Measurements from ENCODE around the gene HSF2.

The HSF2 gene

GRCh38 chr6:122400121-122400450 is 634 bp downstream of the HSF2 start:
- DNase-seq (ENCODE audit: low read depth), result no peak

GRCh38 chr6:122400462-122401089 is 1.1 kb downstream of the HSF2 start:
- DNase-seq (ENCODE audit: low read depth), result no peak

- DNase-seq (ENCODE audit: low read depth), result no peak
These were observed 1.7 kb downstream of the HSF2 start for GRCh38 chr6:122401104-122401503.

- DNase-seq (ENCODE audit: low read depth), result no peak
These were observed 5.0 kb downstream of the HSF2 start for GRCh38 chr6:122404444-122404843.

GRCh38 chr6:122405417-122405816 is 6.0 kb downstream of the HSF2 start:
- DNase-seq (ENCODE audit: low read depth), result no peak

GRCh38 chr6:122406187-122406586 is 6.7 kb downstream of the HSF2 start:
- DNase-seq (ENCODE audit: low read depth), result no peak

- no peak for DNase-seq (ENCODE audit: low read depth)
These were observed 8.3 kb downstream of the HSF2 start for GRCh38 chr6:122407712-122408111.

GRCh38 chr6:122408240-122408639 is 8.8 kb downstream of the HSF2 start:
- DNase-seq (ENCODE audit: low read depth), result no peak

GRCh38 chr6:122408702-122409458 is 9.4 kb downstream of the HSF2 start:
- no peak for DNase-seq (ENCODE audit: low read depth)

GRCh38 chr6:122412001-122412400 is 12.5 kb downstream of the HSF2 start:
- no peak for DNase-seq (ENCODE audit: low read depth)

GRCh38 chr6:122416825-122417224 is 17.4 kb downstream of the HSF2 start:
- DNase-seq (ENCODE audit: low read depth), result no peak

- DNase-seq (ENCODE audit: low read depth), result no peak
These were observed 22.6 kb downstream of the HSF2 start for GRCh38 chr6:122422003-122422402.

- no peak for DNase-seq (ENCODE audit: low read depth)
These were observed 23.3 kb downstream of the HSF2 start for GRCh38 chr6:122422614-122423267.

GRCh38 chr6:122423734-122424133 is 24.3 kb downstream of the HSF2 start:
- no peak for DNase-seq (ENCODE audit: low read depth)

- DNase-seq (ENCODE audit: low read depth), result no peak
These were observed 27.1 kb downstream of the HSF2 start for GRCh38 chr6:122426597-122426996.

GRCh38 chr6:122428781-122429180 is 29.3 kb downstream of the HSF2 start:
- DNase-seq (ENCODE audit: low read depth), result no peak

- DNase-seq (ENCODE audit: low read depth), result no peak
These were observed 29.9 kb downstream of the HSF2 start for GRCh38 chr6:122429323-122429722.

GRCh38 chr6:122431780-122432179 is 32.3 kb downstream of the HSF2 start:
- DNase-seq (ENCODE audit: low read depth), result no peak

GRCh38 chr6:122432816-122433215 is 33.4 kb downstream of the HSF2 start:
- no peak for DNase-seq (ENCODE audit: low read depth)

- no peak for DNase-seq (ENCODE audit: low read depth)
These were observed 39.5 kb downstream of the HSF2 start for GRCh38 chr6:122438975-122439374.

GRCh38 chr6:122445274-122445673 is 45.8 kb downstream of the HSF2 start:
- DNase-seq (ENCODE audit: low read depth), result no peak

- no peak for DNase-seq (ENCODE audit: low read depth)
These were observed 49.6 kb downstream of the HSF2 start for GRCh38 chr6:122449069-122449468.

- DNase-seq (ENCODE audit: low read depth), result no peak
These were observed 53.1 kb downstream of the HSF2 start for GRCh38 chr6:122452509-122452908.
